Type B pancreatic cell (in vitro differentiated cells): ENCODE measurements around the gene SEPTIN3. TPM values are rescaled to one million over a fixed set of nuclear protein-coding genes. Genes with fewer than 3 reads are reported as not detected.
A peak's percentile ranks its signal among the peaks of the same experiment; 100 is the strongest.
"Not testable (repeated sequence)": the region's sequence is repeated elsewhere in the genome, so short reads cannot be mapped to it uniquely, and the experiment has no call there.

ENCODE experiments used
- DNase-seq: peaks from one replicate; pipeline ENCODE4 v3.0.0; 2021; ENCODE audit warnings: mixed read lengths; ENCODE audit not compliant: unreplicated experiment; ENCODE audit errors: extremely low spot score
- H3K27ac Mint-ChIP-seq: 2 replicates; pipeline ENCODE4 v1.8.0; 2021; ENCODE audit warnings: mild to moderate bottlenecking, mixed read lengths
- H3K27me3 Mint-ChIP-seq: 2 replicates; pipeline ENCODE4 v1.8.0; 2021; ENCODE audit warnings: mixed read lengths
- H3K36me3 Mint-ChIP-seq: 2 replicates; pipeline ENCODE4 v1.8.0; 2021; ENCODE audit warnings: mixed read lengths
- H3K4me1 Mint-ChIP-seq: one replicate; pipeline ENCODE4 v1.8.0; 2021; ENCODE audit warnings: mixed read lengths; ENCODE audit not compliant: unreplicated experiment
- H3K4me3 Mint-ChIP-seq: 2 replicates; pipeline ENCODE4 v1.8.0; 2021; ENCODE audit warnings: mild to moderate bottlenecking, mixed read lengths
- H3K9me3 Mint-ChIP-seq: 2 replicates; pipeline ENCODE4 v1.8.0; 2021; ENCODE audit warnings: mixed read lengths
- CTCF ChIP-seq: fragments of 200-600 bp; sonication (generic); conservative IDR thresholded peaks from 2 replicates; pipeline ENCODE4 v1.5.0; 2021; ENCODE audit warnings: antibody characterized with exemption, mild to moderate bottlenecking
- total RNA-seq: library from RNA; stranded (reverse); gene quantifications from 2 replicates; pipeline ENCODE4 v1.2.1, GENCODE V29; 2021; ENCODE audit warnings: low replicate concordance

SEPTIN3 gene
- total RNA-seq, 1 donor from 2014 or later = 16.3 TPM

DNA sequence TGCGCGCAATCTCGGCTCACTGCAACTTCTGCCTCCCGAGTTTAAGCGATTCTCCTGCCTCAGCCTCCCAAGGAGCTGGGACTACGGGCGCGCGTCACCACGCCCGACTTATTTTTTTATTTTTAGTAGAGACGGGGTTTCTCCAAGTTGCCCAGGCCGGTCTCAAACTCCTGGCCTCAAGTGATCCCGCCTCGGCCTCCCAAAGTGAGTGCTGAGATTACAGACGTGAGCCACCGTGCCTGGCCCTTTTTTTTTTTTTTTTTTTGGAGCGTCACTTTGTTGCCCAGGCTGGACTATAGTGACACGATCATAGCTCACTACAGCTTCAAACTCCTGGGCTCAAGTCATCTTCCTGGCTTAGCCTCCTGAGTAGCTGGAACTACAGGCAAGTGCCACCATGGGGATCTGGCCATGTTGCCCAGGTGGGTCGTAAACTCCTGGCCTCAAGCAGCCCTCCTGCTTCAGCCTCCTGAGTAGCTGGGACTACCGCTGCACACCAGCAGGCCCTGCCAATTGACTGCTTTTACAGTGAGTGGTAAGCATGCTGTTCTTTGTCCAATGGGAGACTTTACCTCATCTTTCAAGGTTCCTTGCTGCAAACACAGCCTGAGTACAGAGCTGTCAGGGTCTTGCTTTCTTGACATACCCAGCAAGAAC is 21.7 kb upstream of the SEPTIN3 start:
- DNase-seq = no peak
- Mint-ChIP-seq H3K27me3 (no peaks in the 10 kb centered on the region), H3K4me1 (peaks cover 29% of the 10 kb centered on the region), H3K36me3 (peaks cover 3% of the 10 kb centered on the region), H3K27ac (peak overlapping the region; percentile 76), H3K4me3 (peak overlapping the region; percentile 92), H3K9me3 (no peaks in the 10 kb centered on the region)
- no peak for TF ChIP-seq CTCF

DNA sequence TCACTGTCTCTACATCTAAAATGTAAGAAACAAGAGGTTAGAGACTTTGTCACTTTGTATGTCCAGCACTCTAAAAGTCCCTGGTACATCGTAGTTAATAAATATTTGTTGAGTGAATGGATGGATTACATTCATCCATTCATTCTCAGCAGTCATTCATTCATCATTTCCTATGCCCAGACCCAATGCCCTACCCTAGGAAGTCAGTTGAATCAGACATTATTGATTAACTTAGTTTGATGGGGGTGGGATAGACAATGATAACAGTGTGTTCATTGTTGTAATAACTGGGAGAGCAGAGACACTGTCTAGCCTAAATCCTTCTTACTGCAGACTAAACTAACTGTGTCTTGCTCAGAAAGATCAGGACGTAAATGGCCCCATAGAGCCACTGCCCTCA is 21.1 kb upstream of the SEPTIN3 start:
- no peaks in the 10 kb centered on the region for H3K9me3 Mint-ChIP-seq
- H3K27me3 Mint-ChIP-seq = no peaks in the 10 kb centered on the region
- no peak for TF ChIP-seq CTCF
- H3K36me3 Mint-ChIP-seq = peaks cover 3% of the 10 kb centered on the region
- no peak for DNase-seq
- no peak overlapping the region for H3K27ac Mint-ChIP-seq
- H3K4me1 Mint-ChIP-seq = peaks cover 29% of the 10 kb centered on the region
- peak overlapping the region; percentile 68 for H3K4me3 Mint-ChIP-seq

- Mint-ChIP-seq H3K4me3 (peak overlapping the region; percentile 66), H3K27ac (peak overlapping the region; percentile 64), H3K4me1 (peaks cover 26% of the 10 kb centered on the region)
- not testable (repeated sequence) for H3K9me3 Mint-ChIP-seq, DNase-seq, H3K36me3 Mint-ChIP-seq, H3K27me3 Mint-ChIP-seq
These were observed 20.3 kb upstream of the SEPTIN3 start for GRCh38 chr22:41948928-41949296.

DNA sequence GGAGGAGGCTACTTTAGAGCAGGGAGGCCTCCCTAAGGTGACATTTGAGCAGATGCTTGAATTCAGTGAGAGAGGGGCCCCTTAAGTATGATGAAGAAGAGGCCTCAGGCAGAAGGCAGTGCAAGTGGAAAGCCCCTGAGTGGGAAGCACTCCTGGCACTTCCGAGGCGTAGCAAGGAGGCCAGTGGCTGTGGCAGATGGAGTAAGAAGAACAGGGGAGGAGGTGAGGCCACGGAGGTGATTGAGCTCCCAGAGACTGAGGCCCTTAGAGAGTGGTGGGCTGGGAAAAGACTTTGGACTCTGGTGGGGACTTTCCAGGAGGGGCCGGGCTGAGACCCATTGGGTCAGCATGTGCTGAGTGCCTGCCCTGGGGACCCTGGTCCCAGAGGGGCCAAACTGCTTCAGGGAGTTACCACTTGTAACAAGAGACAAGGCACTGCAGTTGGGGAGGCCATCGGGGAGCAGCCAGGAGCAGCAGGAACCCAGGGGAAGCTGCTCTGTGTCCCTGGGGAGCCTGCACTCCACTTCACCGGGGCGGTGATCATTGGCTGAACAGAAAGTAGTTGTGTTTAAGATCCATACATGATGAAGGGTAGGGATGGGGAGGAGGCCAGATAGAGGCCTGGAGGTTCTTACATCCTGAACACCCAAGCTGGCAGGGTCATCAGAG is 19.8 kb upstream of the SEPTIN3 start:
- Mint-ChIP-seq H3K4me1 (peaks cover 26% of the 10 kb centered on the region), H3K4me3 (peak overlapping the region; percentile 66), H3K9me3 (no peaks in the 10 kb centered on the region), H3K27ac (peak overlapping the region; percentile 64), H3K36me3 (no peaks in the 10 kb centered on the region), H3K27me3 (no peaks in the 10 kb centered on the region)
- no peak for DNase-seq
- no peak for TF ChIP-seq CTCF

- Mint-ChIP-seq H3K9me3 (no peaks in the 10 kb centered on the region), H3K4me1 (peaks cover 20% of the 10 kb centered on the region), H3K36me3 (no peaks in the 10 kb centered on the region), H3K27me3 (no peaks in the 10 kb centered on the region), H3K4me3 (no peak within 1 kb of the TSS), H3K27ac (no peak within 1 kb of the TSS)
- peak; percentile 37 for TF ChIP-seq CTCF
- DNase-seq = no peak
These were observed 17.3 kb upstream of the SEPTIN3 start, which contains the start of gene SMIM45 for GRCh38 chr22:41951898-41952474. Gene SMIM45 (plus strand): TSS chr22:41952150.

- DNase-seq = no peak
- Mint-ChIP-seq H3K27ac (no peak overlapping the region), H3K36me3 (no peaks in the 10 kb centered on the region), H3K9me3 (no peaks in the 10 kb centered on the region), H3K4me1 (peaks cover 24% of the 10 kb centered on the region), H3K4me3 (no peak overlapping the region), H3K27me3 (peaks cover 3% of the 10 kb centered on the region)
- TF ChIP-seq CTCF = no peak
These were observed 16.5 kb upstream of the SEPTIN3 start for GRCh38 chr22:41952713-41953112.
